Neural cell (in vitro differentiated cells): ENCODE data around the gene PALMD. TPM values are rescaled to one million over a fixed set of nuclear protein-coding genes. Genes with fewer than 3 reads are reported as not detected.

ENCODE experiments used
- H2AFZ ChIP-seq: fragments of 200-600, 300-800 bp; sonication (generic), shearing (Covaris generic); 2 replicates; pipeline ENCODE4 v1.6.0; 2014; ENCODE audit warnings: low read depth, mild to moderate bottlenecking, antibody characterized with exemption, low read length, moderate library complexity
- H3F3A ChIP-seq: fragments of 200-600 bp; shearing (Covaris generic); 2 replicates; pipeline ENCODE4 v1.6.1; 2016; ENCODE audit warnings: mild to moderate bottlenecking, moderate library complexity, mixed read lengths, antibody characterized with exemption, low read length; ENCODE audit not compliant: insufficient read depth, poor library complexity, severe bottlenecking
- H3K27ac ChIP-seq: fragments of 200-600, 300-800 bp; sonication (generic), shearing (Covaris generic); 2 replicates; pipeline ENCODE4 v1.5.1; 2014; ENCODE audit warnings: mild to moderate bottlenecking, low read length, moderate library complexity
- H3K27me3 ChIP-seq: fragments of 300-800, 200-600 bp; sonication (generic), shearing (Covaris generic); 2 replicates; pipeline ENCODE4 v1.6.0; 2014; ENCODE audit warnings: mild to moderate bottlenecking, low read depth, low read length, moderate library complexity; ENCODE audit not compliant: insufficient read depth
- H3K36me3 ChIP-seq: fragments of 300-800, 200-600 bp; sonication (generic), shearing (Covaris generic); 2 replicates; pipeline ENCODE4 v1.5.1; 2014; ENCODE audit warnings: mild to moderate bottlenecking, antibody characterized with exemption, low read length, moderate library complexity; ENCODE audit not compliant: insufficient read depth
- H3K4me2 ChIP-seq: fragments of 300-800, 200-600 bp; sonication (generic), shearing (Covaris generic); 2 replicates; pipeline ENCODE4 v1.6.0; 2014; ENCODE audit warnings: mild to moderate bottlenecking, low read length
- H3K4me3 ChIP-seq: fragments of 300-800, 200-600 bp; sonication (generic), shearing (Covaris generic); 2 replicates; pipeline ENCODE4 v1.5.1; 2014; ENCODE audit warnings: mild to moderate bottlenecking, low read length, moderate library complexity
- H3K79me2 ChIP-seq: fragments of 200-600 bp; shearing (Covaris generic); replicated peaks from 2 replicates; pipeline ENCODE4 v1.6.0; 2014; ENCODE audit warnings: mild to moderate bottlenecking, low read length, moderate library complexity; ENCODE audit not compliant: insufficient read depth
- H3K9ac ChIP-seq: fragments of 300-800, 200-600 bp; sonication (generic), shearing (Covaris generic); 2 replicates; pipeline ENCODE4 v1.6.1; 2016; ENCODE audit warnings: mild to moderate bottlenecking, low read length, mixed read lengths
- H3K9me2 ChIP-seq: fragments of 200-600 bp; shearing (Covaris generic); 2 replicates; pipeline ENCODE4 v1.6.1; 2016; ENCODE audit warnings: mild to moderate bottlenecking, low read length, mixed read lengths; ENCODE audit not compliant: insufficient read depth
- H3K9me3 ChIP-seq: fragments of 200-600, 300-800 bp; sonication (generic), shearing (Covaris generic); 2 replicates; pipeline ENCODE4 v1.6.1; 2016; ENCODE audit warnings: mild to moderate bottlenecking, mixed run types, low read length, moderate library complexity, mixed read lengths
- H4K20me1 ChIP-seq: fragments of 200-600 bp; shearing (Covaris generic); 2 replicates; pipeline ENCODE4 v1.6.1; 2016; ENCODE audit warnings: mild to moderate bottlenecking, mixed run types; ENCODE audit not compliant: insufficient read depth
- EP300 ChIP-seq: fragments of 450-650 bp; conservative IDR thresholded peaks from 2 replicates; pipeline ENCODE4 v1.6.1; 2014; ENCODE audit warnings: antibody characterized with exemption, mild to moderate bottlenecking, moderate library complexity; ENCODE audit not compliant: poor library complexity, severe bottlenecking
- EZH2 ChIP-seq: fragments of 200-600, 300-800 bp; shearing (Covaris generic), sonication (generic); IDR thresholded peaks from 2 replicates; pipeline ENCODE4 v1.6.1; 2014; ENCODE audit warnings: antibody characterized with exemption, low read length, borderline replicate concordance, mild to moderate bottlenecking; ENCODE audit not compliant: insufficient read depth, poor library complexity, severe bottlenecking
- MXI1 ChIP-seq: fragments of 450-650 bp; conservative IDR thresholded peaks from 2 replicates; pipeline ENCODE4 v1.6.1; 2014; ENCODE audit warnings: antibody characterized with exemption, mild to moderate bottlenecking; ENCODE audit not compliant: poor library complexity, severe bottlenecking
- POLR2AphosphoS5 ChIP-seq: IDR thresholded peaks from 2 replicates; pipeline ENCODE4 v1.6.1; 2012
- RAD21 ChIP-seq: fragments of 450-650 bp; conservative IDR thresholded peaks from 2 replicates; pipeline ENCODE4 v1.6.1; 2014; ENCODE audit warnings: antibody characterized with exemption, mild to moderate bottlenecking, moderate library complexity
- SMC3 ChIP-seq: fragments of 450-650 bp; conservative IDR thresholded peaks from 2 replicates; pipeline ENCODE4 v1.6.1; 2014; ENCODE audit warnings: antibody characterized with exemption, mild to moderate bottlenecking, moderate library complexity; ENCODE audit not compliant: poor library complexity
- TAF1 ChIP-seq: IDR thresholded peaks from 2 replicates; pipeline ENCODE4 v1.6.1; 2012; ENCODE audit warnings: low read depth
- polyA plus RNA-seq: library from polyadenylated mRNA; depleted of rRNA; stranded (reverse); fragments of >200 nt; gene quantifications from 2 replicates; pipeline ENCODE4 v1.2.3, GENCODE V29; 2014
- TF ChIP-seq, protein P1 (sequence below): IDR thresholded peaks from 2 replicates; pipeline ENCODE4 v1.6.1; 2012; ENCODE audit warnings: borderline replicate concordance
- TF ChIP-seq, protein P2 (sequence below): fragments of 450-650 bp; IDR thresholded peaks from 2 replicates; pipeline ENCODE4 v1.5.1; 2014; ENCODE audit warnings: antibody characterized with exemption, mild to moderate bottlenecking, moderate library complexity; ENCODE audit not compliant: poor library complexity, severe bottlenecking

Gene PALMD
- polyA plus RNA-seq, 1 donor from 2014 or later = 19.4 TPM

GRCh38 chr1:99607590-99607989, 38.3 kb upstream of the PALMD start:
- H3K36me3 ChIP-seq = no peaks in the 10 kb centered on the region

GRCh38 chr1:99608058-99608457, 37.9 kb upstream of the PALMD start:
- TF ChIP-seq EP300 = no peak
- TF ChIP-seq TAF1 = no peak
- no peak for TF ChIP-seq RAD21
- TF ChIP-seq, protein P1, sequence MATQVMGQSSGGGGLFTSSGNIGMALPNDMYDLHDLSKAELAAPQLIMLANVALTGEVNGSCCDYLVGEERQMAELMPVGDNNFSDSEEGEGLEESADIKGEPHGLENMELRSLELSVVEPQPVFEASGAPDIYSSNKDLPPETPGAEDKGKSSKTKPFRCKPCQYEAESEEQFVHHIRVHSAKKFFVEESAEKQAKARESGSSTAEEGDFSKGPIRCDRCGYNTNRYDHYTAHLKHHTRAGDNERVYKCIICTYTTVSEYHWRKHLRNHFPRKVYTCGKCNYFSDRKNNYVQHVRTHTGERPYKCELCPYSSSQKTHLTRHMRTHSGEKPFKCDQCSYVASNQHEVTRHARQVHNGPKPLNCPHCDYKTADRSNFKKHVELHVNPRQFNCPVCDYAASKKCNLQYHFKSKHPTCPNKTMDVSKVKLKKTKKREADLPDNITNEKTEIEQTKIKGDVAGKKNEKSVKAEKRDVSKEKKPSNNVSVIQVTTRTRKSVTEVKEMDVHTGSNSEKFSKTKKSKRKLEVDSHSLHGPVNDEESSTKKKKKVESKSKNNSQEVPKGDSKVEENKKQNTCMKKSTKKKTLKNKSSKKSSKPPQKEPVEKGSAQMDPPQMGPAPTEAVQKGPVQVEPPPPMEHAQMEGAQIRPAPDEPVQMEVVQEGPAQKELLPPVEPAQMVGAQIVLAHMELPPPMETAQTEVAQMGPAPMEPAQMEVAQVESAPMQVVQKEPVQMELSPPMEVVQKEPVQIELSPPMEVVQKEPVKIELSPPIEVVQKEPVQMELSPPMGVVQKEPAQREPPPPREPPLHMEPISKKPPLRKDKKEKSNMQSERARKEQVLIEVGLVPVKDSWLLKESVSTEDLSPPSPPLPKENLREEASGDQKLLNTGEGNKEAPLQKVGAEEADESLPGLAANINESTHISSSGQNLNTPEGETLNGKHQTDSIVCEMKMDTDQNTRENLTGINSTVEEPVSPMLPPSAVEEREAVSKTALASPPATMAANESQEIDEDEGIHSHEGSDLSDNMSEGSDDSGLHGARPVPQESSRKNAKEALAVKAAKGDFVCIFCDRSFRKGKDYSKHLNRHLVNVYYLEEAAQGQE = no peak
- no peak for TF ChIP-seq EZH2
- TF ChIP-seq POLR2AphosphoS5 = no peak
- TF ChIP-seq MXI1 = no peak
- TF ChIP-seq, protein P2, sequence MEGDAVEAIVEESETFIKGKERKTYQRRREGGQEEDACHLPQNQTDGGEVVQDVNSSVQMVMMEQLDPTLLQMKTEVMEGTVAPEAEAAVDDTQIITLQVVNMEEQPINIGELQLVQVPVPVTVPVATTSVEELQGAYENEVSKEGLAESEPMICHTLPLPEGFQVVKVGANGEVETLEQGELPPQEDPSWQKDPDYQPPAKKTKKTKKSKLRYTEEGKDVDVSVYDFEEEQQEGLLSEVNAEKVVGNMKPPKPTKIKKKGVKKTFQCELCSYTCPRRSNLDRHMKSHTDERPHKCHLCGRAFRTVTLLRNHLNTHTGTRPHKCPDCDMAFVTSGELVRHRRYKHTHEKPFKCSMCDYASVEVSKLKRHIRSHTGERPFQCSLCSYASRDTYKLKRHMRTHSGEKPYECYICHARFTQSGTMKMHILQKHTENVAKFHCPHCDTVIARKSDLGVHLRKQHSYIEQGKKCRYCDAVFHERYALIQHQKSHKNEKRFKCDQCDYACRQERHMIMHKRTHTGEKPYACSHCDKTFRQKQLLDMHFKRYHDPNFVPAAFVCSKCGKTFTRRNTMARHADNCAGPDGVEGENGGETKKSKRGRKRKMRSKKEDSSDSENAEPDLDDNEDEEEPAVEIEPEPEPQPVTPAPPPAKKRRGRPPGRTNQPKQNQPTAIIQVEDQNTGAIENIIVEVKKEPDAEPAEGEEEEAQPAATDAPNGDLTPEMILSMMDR = no peak
- Histone ChIP-seq H2AFZ (no peak overlapping the region), H3K9ac (no peak overlapping the region), H3K79me2 (no peaks in the 10 kb centered on the region), H4K20me1 (no peaks in the 10 kb centered on the region), H3K4me3 (no peak overlapping the region), H3K27me3 (no peaks in the 10 kb centered on the region), H3K9me2 (peaks cover 4% of the 10 kb centered on the region), H3F3A (no peaks in the 10 kb centered on the region), H3K4me2 (no peak overlapping the region), H3K27ac (no peak overlapping the region), H3K36me3 (no peaks in the 10 kb centered on the region), H3K9me3 (peaks cover 4% of the 10 kb centered on the region)

More at GRCh38 chr1:99607590-99607989, 38.3 kb upstream of the PALMD start:
- Histone ChIP-seq H3K27ac (no peak overlapping the region), H3K27me3 (no peaks in the 10 kb centered on the region), H3K9me3 (peaks cover 4% of the 10 kb centered on the region), H3K9me2 (peaks cover 4% of the 10 kb centered on the region), H3K79me2 (no peaks in the 10 kb centered on the region), H3K4me2 (no peak overlapping the region), H3F3A (no peaks in the 10 kb centered on the region), H3K4me3 (no peak overlapping the region), H3K9ac (no peak overlapping the region), H4K20me1 (no peaks in the 10 kb centered on the region), H2AFZ (no peak overlapping the region)
- TF ChIP-seq EP300 = no peak
- TF ChIP-seq RAD21 = no peak
- TF ChIP-seq POLR2AphosphoS5 = no peak
- TF ChIP-seq, protein P1 = no peak
- no peak for TF ChIP-seq EZH2
- TF ChIP-seq SMC3 = no peak
- no peak for TF ChIP-seq TAF1
- TF ChIP-seq MXI1 = no peak
- TF ChIP-seq, protein P2 = no peak
